GDM1 (cell line): ENCODE data around the gene GMPR2.

Source experiments
- DNase-seq: peaks from one replicate; lab custom pipeline; 2025; lab: John Stamatoyannopoulos, UW

Gene GMPR2

DNA sequence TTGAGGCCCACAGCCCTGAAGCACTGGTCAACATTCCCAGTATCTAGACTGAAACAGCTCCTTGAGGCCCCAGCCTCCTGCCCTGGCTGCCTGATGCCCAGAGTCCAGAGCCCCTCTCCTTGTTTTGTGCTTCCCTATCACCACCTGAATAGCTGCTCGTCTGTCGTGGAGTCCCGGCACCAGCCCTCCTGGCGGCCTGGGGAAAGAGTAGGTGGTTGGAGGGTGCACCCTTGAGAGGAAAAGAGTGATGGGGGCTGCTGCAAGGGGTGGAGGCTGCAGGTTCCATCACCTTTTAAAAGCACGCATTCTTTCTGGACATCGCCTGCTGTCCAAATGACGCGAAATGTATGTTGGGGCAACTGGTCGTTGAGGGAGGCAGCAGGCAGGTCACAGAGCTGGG, 35.5 kb downstream of the GMPR2 start:
- no peak for DNase-seq

DNA sequence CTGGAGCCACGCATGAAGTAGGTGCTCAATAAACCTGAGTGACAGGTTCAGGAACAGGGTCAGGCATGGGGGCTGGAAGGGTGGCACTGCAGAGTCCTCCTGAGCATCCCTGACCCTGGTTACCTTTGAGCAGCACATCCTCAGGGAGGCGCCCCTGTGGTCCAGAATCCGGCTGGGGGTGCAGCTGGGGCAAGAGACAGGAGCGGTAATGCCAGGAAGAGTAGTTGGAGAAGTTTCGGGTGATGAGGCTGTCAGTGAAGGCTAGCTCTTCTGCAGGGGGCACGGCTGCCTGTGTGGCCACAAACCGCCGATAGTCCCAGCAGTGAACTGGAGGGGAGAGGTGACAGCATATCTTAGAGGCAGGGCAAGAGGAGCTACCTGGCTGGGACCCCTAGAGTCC, 36.6 kb downstream of the GMPR2 start:
- DNase-seq = no peak

DNA sequence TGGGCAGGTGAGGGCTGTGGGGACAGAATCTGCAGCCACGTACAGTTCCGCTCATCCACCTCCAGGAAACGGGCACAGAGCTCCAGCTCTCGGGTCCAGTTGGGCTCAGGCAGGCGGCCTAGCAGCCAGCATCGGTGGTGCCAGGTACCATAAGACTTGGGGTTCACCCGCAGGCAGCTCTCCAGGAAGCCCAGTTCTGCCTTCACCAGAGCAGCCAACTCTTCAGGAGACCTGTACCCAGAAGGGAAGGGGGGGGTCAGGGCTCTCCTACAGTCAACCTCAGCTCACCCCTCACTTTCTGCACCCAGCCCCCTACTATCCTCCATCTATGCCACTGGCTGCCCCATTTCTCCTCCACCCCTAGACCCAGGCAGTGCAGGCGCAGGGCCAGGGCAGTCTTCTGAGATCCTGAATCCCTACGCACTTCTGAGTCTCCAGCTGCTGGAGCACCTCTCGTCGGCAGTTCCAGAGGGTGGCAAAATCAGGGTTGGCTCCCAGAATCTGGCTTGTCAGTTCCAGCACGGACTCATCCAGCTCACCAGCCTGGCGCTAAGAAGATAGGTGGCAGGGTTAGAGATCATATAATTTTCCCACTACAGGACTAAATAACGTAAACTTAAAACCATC, 37.3 kb downstream of the GMPR2 start:
- DNase-seq = no peak

DNA sequence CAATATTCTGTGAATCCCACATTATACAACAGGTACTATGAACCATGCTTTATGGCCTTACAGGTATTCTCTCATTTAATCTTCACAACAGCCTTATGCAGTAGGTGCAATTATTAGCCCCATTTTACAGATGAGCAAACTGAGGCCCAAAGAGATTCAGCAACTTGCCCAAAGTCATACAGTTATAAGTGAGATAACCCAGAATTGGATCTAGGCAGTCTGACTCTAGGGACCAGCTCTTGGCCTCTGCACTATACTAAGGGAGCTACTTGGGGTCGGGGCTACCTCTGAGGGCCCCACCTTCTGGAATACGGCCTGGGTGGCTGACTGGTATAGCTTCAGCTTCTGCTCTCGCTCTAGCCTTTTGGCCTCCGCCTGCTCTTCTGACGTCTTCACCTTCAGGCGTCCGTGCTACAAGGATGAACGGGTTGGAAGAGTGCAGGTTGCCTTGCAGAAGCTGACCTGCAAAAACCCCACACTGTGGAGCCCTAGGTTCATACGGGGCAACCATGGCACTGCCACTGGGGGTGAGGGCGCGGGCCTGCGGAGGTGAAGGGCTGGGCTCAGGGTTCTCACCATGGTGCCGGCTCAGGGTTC, 37.9 kb downstream of the GMPR2 start:
- no peak for DNase-seq

DNA sequence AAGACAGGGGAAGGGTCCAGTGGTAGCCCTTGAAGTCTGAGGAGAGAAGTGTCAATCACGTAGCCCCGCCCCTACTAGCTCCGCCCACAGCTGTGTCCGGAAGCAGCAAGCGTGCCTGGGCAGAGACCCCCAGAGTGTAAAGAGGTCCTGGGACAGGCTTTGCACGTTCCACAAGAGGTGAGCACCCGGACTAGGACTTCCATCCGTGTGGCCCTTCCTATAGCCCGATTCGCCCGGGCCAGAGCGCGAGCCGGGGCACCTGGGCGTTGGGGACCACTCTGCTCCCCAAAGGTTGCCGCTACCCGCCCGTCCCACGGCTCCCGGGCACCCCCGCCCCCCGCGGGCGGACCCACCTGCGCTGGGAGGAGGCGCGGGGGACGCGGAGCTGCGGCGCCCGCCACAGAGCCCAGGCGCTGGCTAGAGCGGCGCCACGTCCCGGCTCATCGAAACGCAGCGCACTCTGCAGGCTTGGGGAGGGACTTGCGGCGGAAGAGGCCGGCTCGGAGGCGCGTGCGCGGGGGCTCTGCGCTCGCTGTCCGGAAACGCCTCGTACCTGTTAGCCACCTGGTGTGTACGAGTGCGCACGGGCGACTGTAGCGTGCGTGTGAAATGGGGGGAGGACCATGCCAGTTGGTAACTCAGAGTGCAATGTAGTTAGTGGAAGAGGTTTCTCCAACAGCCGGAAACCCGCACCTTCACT, 38.6 kb downstream of the GMPR2 start, which contains the start of gene RABGGTA:
Gene RABGGTA, minus strand, starts transcription at position 464 of the 700 bp plus-strand sequence. CDS start 482 bp downstream, outside the sequence.
- DNase-seq = peak; percentile 81

DNA sequence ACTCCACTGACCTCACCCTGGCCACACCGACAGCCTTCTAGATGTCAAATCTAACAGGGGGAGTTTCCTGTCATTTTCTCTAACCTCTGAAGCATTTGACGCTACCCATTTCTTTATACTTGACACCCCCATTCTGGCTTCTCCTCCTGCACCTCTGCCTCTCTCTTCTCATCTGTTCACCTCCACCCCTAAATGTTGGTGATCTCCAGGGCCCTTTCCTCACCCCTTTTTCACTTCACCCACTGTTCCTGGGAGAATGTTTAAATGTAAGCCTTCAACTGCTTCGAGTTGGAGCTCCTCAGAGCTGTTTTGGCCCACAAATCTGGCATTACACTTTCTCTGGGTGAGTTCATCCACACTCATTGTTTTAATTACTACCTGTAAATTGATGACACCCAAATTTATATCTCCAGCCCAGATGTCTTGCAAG, 39.1 kb downstream of the GMPR2 start:
- no peak for DNase-seq

DNA sequence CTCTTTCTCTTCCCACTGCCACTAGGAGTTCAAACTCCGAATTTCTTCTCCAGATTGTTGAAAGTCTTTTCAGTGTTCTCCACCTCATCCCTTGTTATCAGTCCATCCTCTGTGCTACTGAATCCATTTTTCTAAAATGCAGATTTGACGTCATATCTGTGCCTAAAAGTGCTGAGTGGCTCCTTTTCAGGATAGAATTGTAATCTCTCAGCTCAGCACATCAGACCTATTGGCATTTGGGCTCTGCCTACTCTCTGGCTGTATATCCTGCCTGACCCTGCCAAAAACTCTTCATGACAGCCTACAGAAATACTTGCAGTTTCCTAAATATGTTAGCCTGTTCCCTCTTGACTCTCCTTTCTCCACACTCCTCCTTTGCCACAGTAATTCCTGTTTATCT, 39.7 kb downstream of the GMPR2 start:
- DNase-seq = no peak

DNA sequence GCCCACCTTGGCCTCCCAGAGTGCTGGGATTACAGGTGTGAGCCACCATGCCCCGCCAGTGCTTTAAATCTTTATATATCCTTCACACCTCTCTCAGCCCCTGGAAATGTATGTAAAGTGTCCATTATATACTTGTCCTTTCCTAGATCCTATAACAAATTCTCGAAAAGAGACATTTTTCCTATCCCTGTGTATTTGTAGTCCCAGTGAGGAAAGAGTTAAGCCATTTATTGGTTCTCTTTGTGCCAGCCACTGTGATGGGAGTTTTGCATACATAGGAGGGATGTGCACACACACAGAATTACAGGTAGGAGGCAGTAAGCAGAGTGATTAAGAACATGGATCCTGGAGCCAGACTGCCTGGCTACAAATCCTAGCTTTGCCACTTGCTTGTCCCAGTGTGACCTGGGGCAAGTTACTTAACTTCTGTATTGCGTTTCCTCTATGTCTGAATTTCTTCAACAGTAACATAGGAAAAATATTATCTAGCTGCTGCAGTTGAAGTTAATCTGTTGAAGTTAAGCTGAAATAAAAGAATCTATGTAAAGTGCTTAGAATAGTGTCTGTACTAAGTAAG, 40.8 kb downstream of the GMPR2 start:
- no peak for DNase-seq

DNA sequence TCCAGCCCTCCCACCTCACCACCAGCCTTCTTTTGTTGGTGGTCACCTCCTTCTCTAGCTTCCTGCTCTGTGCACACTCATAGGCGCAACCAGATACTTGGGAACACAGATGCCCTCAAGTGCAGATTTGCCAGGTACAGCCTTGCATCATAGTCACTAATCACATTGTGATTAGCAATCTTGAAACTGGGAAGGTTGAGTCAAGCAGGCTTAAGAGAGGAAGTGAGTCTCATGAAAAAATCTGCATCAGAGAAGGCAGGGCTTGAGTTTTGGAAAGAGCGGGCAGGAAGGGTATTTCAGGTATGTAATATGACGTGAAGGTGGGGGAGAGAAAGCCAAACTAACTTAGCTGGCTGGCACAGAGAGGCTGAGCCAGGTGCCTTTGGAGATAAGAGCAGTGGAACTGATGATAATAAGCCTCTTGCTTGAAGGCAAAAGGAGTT, 41.4 kb downstream of the GMPR2 start:
- DNase-seq = no peak

DNA sequence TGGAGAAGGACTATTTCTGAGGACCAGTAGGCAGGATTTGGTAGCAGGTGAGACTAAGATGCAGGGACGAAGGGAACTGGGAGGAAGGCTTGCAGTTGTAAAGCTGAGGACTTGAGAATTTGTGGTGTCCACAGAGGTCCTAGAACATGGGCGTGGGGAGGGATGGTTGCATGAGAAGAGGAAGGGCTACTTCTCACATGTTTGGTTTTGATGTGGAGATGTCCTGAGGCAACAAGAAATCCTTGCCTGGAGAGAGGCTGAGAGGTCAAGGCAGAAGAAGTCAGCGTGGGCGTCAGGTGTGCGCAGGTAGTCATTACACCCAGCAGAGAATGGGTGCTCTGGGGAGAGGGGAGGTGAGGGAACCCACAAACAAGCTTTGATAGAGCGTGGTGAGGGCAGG, 44.3 kb downstream of the GMPR2 start:
- DNase-seq = no peak

DNA sequence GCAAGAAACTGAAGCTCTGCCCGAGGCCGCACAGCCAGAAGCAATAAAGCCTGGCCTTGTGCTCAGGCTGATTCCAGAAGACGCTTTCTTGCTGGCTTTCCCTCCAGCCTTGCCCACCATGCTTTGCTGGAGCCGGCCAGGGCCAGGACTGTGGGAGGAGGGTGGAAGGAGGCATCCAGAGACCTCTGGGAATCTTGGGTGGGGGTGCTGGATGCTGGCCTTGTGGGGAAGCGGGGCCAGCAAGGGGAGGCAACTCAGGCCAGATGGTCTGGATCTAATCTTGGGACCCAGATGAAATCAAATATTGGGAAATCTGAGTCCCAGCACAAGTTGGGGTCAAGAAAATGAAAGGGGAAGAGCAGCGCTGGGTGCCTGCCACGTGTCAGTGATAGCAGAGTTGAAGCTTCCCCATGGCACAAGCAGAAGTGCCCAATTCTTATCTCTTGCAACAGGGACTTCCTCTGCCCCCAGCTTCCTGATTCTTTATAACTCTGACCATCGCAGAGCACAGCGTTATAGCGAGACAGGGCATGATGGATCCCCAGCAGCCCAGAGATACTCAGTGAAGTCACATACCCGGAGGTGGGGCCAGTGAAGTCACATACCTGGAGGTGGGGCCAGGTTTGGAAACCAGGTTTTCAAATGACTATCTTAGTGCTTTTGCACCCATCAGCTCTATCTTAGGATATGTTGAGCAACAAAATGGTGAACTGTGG, 45.0 kb downstream of the GMPR2 start:
- peak; percentile 79 for DNase-seq

DNA sequence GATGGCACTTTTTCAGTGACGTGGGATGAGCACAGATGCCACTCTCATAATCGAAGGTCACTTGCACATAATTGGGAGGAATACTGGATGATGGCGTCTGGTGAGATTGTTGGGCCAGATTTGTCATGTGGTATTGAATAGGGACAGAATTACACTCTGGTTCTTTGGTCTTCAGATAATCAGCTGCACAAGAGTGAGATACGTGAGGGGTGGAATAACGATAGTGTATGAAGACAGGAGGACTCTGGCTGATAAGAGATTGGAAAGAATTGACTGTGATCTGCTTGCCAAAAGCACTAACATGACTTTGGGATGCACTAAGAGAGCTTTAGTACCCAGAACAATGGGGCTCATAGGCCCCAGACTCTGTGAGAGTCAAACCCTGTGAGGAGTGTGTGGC, 45.7 kb downstream of the GMPR2 start:
- no peak for DNase-seq

DNA sequence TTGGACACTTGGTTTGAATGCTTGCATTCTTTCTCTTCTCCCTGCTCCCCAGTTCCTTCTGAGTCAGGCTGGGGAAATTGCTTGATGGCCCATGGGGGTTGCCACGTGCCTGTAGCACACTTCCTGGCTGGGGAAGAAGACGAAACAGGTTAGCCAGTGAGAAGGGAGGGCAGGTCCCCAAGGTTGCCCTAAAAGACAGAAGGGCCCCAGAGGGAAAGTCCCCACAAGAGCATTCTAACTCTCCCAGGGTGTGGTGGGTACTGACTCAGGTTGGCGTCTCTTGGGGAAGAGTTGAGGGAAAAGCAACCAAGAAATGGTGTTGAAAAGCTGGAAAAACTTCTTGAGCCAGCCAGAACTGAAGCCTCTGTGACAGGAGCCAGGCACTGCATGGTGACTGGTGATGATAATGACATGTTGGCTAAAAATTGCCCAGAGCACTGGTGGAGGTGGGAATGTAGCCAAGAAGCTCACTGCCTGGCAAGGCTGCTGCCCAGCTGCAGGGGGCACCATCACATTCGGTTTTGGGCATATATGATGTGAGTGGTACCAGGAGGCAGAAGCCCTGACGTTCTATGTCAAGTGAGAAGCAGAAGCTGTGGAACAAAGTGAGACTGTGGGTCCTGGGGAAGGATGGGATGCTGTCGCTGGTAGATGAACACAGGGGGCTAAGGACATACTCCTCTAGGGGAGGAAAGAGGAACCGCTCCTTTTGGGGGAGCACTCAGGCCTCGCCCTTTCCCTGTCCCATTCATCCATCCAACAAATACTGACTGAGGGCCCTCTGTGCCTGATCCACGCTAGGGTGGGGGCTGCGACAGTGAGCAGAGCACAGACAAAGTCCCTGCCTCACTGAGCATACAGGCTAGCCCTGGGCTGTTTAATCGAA, 46.8 kb downstream of the GMPR2 start:
- peak; percentile 41 for DNase-seq

DNA sequence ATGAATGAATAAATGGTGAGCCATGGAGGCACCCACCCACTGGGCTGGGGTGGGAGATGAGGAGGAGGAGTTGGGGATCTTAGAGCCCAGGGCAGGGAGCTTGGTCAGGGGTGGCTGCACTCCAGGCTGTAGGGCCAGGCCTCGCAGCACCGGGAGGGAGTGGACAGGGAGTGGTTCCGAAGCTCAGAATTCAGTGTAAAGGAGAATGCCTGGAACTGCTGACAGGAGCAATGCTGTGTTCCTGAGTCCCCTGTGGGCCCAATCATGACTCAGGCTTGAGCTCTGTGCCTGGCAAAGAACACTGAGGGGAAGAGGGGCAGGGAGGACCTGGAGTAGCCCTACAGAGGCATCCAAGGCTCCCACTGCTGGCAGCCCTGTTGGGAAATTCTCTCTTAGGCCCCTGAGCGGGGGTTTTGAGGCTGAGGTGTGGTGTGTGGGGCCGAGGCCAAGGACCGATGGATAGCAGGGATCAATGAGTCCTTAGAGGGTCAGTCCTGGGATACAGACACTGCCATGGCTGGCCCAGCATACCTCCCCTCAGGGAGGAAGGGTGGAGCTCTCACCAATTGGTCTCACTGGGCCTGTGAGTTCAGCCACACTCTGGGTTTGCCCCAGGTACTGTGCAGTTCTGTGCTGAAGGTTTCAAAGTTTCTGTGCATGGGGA, 48.2 kb downstream of the GMPR2 start:
- DNase-seq = no peak

DNA sequence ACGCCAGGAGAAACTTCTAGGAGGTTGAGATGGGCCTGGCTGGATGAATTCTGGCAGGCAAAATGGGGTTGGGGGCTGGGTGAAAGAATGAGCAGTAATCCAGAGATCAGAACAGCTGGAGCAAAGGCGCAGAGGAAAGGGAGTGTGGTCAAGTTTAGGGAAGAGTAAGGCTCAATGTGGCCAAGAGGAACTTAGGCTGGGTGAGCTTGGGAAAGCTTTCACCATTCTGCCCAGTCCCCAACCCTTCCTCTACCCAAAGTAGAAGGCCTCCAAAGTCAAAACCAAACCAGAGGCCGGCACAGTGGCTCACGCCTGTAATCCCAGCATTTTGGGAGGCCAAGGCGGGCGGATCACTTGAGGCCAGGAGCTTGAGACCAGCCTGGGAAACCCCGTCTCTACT, 48.9 kb downstream of the GMPR2 start:
- DNase-seq = no peak

DNA sequence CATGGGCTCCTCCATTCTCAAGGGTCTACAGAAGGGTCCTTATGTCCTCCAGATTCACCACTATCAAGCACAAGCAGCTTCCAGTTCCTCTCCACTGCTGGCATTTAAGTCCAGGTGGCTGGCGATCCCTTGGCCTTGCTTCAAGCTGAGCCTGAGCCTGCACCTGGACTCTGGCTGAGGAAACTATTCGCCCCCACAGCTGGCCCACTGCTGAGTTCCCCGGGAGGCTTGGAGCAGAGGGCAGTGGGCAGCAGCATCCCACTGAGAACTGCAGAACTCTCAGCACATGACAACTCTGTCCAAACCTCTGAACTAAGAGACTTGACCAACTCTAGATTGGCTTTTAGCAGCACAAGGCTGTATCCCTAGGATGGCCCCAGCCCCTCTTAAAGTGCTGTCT, 50.0 kb downstream of the GMPR2 start:
- no peak for DNase-seq

DNA sequence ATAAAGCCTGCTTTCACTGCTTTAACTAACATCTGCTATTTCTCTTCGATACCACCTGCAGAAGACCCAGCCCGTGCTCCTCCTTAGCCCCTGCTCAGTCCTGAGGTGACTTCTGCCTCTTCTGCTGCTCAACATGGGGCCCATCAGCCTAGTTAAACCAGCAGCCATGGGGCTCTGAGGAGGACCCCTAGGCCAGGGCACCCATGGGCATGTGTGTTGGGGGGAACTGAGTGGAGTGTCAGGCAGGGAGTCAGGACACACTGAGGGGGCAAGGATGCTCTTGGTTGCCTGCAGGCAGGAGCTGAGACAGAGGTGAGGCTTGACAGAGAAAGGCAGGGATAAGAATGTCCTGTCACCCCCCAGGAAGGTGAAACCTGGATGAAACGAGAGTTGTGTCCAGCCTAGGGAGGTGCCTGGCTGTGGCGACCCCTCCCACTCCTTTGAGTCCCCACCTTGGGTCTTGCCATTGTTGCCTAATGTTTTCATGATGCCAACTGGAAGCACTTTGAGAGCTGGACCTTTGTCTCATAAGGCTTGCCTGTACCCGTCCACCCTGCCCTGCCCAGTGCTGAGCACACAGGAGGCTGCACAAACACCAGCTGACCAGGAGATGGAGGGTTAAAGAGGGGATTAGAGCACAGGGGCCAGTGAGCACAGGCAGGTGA, 51.2 kb downstream of the GMPR2 start:
- no peak for DNase-seq

DNA sequence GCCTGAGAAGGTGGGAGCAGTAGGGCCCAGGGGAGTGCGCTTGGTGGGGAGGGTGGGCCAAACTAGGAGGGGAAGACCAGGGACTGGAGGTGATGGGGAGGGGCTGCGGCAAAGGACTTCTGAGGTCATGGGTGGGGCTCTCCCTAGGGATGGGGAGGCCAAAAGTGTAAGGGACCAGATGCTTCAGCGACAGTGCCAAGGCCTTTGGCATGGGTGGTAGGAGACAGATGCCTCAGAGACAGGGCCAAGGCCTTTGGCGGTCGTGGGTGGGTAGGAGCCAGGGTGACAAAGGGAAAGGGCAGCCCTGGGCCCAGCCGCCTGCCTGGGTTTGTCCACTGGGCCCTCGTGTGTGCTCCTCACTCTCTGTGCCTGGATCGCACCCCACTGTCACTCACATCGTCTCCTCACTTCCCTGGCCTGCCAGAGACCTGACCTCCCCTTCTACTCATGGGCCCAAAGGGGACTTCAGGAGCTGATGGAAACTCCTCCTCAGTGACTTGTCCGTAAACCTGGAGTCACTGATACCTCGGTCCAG, 51.8 kb downstream of the GMPR2 start:
- no peak for DNase-seq

DNA sequence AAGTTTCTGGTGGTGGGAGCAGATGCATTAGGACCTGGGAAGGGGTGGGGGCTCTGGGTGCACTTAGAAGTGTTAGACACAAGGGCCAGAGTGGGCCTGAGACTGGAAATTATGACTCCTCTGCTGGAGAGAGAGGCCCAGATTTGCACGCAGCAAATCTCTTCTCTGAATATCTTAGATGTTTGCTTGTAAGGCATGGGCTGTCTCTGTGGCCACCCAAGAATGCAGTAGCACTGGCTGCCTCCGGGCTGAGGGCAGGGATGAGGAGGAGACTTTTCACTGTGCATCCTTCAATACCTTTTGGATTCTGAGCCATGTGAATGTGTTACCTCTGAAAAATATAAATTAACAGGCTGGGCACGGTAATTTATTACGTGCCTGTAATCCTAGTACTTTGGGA, 52.6 kb downstream of the GMPR2 start:
- DNase-seq = no peak

DNA sequence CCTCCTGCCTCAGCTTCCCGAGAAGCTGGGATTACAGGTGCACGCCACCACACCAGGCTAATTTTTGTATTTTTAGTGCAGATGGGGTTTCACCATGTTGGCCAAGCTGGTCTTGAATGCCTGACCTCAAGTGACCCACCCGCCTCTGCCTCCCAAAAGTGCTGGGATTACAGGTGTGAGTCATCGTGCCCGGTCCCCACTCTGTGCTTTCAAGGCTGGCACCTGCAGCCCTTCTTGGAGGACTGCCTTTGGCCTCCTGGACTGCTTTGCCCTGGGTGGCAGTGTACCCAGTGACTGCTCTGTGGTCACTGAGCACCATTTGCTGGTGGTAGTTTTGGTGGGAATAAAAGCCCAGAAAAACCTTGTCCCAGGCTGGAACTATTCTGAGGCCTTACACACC, 54.3 kb downstream of the GMPR2 start:
- no peak for DNase-seq
